IPS-18c (cell line): ENCODE data around the gene PPP1R10.
A peak's percentile ranks its signal among the peaks of the same experiment; 100 is the strongest.

ENCODE experiments used
- H3K4me3 ChIP-seq: 2 replicates; pipeline ENCODE4 v1.7.0; 2013; ENCODE audit warnings: low read depth, mild to moderate bottlenecking, low read length, moderate library complexity; ENCODE audit not compliant: insufficient read depth
- H3K9me3 ChIP-seq: one replicate; pipeline ENCODE4 v1.6.1; 2013; ENCODE audit warnings: mild to moderate bottlenecking, low read length, moderate library complexity; ENCODE audit not compliant: control insufficient read depth, insufficient read depth

PPP1R10 gene

GRCh38 chr6:30635834-30636233, 18.8 kb upstream of the PPP1R10 start:
- H3K9me3 ChIP-seq: peaks cover 2% of the 10 kb centered on the region
- H3K4me3 ChIP-seq: no peak overlapping the region

- H3K4me3 ChIP-seq: peak within 1 kb of the TSS; percentile 84
- H3K9me3 ChIP-seq: no peaks in the 10 kb centered on the region
Measured at GRCh38 chr6:30626484-30627366, 9.7 kb upstream of the PPP1R10 start, which contains the start of gene ATAT1. Gene ATAT1, plus strand, starts transcription at chr6:30626874.

- H3K9me3 ChIP-seq: no peaks in the 10 kb centered on the region
- no peak overlapping the region for H3K4me3 ChIP-seq
Measured at GRCh38 chr6:30625511-30625910, 8.5 kb upstream of the PPP1R10 start.

- Histone ChIP-seq H3K4me3 (no peak overlapping the region), H3K9me3 (no peaks in the 10 kb centered on the region)
Measured at GRCh38 chr6:30619561-30619960, 2.5 kb upstream of the PPP1R10 start.

- H3K9me3 ChIP-seq: no peaks in the 10 kb centered on the region
- H3K4me3 ChIP-seq: peak overlapping the region; percentile 57
Measured at GRCh38 chr6:30618270-30618797, 1.3 kb upstream of the PPP1R10 start.

GRCh38 chr6:30617565-30618269, 674 bp upstream of the PPP1R10 start, which contains the start of gene MRPS18B:
Gene MRPS18B, plus strand, starts transcription at chr6:30617840. Its CDS starts 26 bp downstream, at chr6:30617866.
- H3K9me3 ChIP-seq: no peaks in the 10 kb centered on the region
- peak within 1 kb of the TSS; percentile 95 for H3K4me3 ChIP-seq

- Histone ChIP-seq H3K9me3 (no peaks in the 10 kb centered on the region), H3K4me3 (peak overlapping the region; percentile 95)
Measured at GRCh38 chr6:30615958-30616810, 859 bp downstream of the PPP1R10 start.

GRCh38 chr6:30615219-30615957, 1.7 kb downstream of the PPP1R10 start:
- peak overlapping the region; percentile 95 for H3K4me3 ChIP-seq
- H3K9me3 ChIP-seq: no peaks in the 10 kb centered on the region

- H3K4me3 ChIP-seq: peak overlapping the region; percentile 95; the same call in 1 of the 2 replicates
- no peaks in the 10 kb centered on the region for H3K9me3 ChIP-seq
Measured at GRCh38 chr6:30614843-30615218, 2.2 kb downstream of the PPP1R10 start.

GRCh38 chr6:30614044-30614842, 2.8 kb downstream of the PPP1R10 start:
- Histone ChIP-seq H3K9me3 (no peaks in the 10 kb centered on the region), H3K4me3 (peak overlapping the region; percentile 32; the same call in 1 of the 2 replicates)

GRCh38 chr6:30613251-30614043, 3.6 kb downstream of the PPP1R10 start:
- no peak overlapping the region for H3K4me3 ChIP-seq
- no peaks in the 10 kb centered on the region for H3K9me3 ChIP-seq

- Histone ChIP-seq H3K4me3 (no peak overlapping the region), H3K9me3 (no peaks in the 10 kb centered on the region)
Measured at GRCh38 chr6:30612687-30613248, 4.3 kb downstream of the PPP1R10 start.

GRCh38 chr6:30612213-30612612, 4.8 kb downstream of the PPP1R10 start:
- Histone ChIP-seq H3K9me3 (no peaks in the 10 kb centered on the region), H3K4me3 (no peak overlapping the region)

- H3K9me3 ChIP-seq: no peaks in the 10 kb centered on the region
- H3K4me3 ChIP-seq: no peak overlapping the region
Measured at GRCh38 chr6:30611856-30612194, 5.2 kb downstream of the PPP1R10 start.
